ENCODE measurements around the gene SEMA3D.

- TF ChIP-seq CTCF (conservative IDR thresholded peaks at IDR 0.05) (peak; percentile 56), EZH2 (IDR thresholded peaks at IDR 0.05; ENCODE audit: low read depth) (no peak)
Measured at GRCh38 chr7:85191383-85191782, 4.5 kb upstream of the SEMA3D start.
